KMS-11 (cell line): ENCODE measurements around the gene ZBTB24.

Experiments
- H2AFZ ChIP-seq: fragments of 200-600 bp; sonication (generic); 2 replicates; pipeline ENCODE4 v1.6.1; 2016; ENCODE audit warnings: antibody characterized with exemption, mixed run types, low read depth
- H3K27ac ChIP-seq: fragments of 200-600 bp; sonication (generic); 2 replicates; pipeline ENCODE4 v1.6.1; 2016; ENCODE audit warnings: mild to moderate bottlenecking, mixed run types
- H3K27me3 ChIP-seq: fragments of 200-600 bp; sonication (generic); 2 replicates; pipeline ENCODE4 v1.6.1; 2017; ENCODE audit warnings: mild to moderate bottlenecking, low read depth, mixed run types, moderate library complexity; ENCODE audit not compliant: insufficient read depth
- H3K36me3 ChIP-seq: fragments of 200-600 bp; sonication (generic); 2 replicates; pipeline ENCODE4 v1.6.1; 2017; ENCODE audit warnings: mild to moderate bottlenecking, mixed run types; ENCODE audit not compliant: insufficient read depth
- H3K4me1 ChIP-seq: fragments of 200-600 bp; sonication (generic); 2 replicates; pipeline ENCODE4 v1.6.1; 2016; ENCODE audit warnings: mild to moderate bottlenecking, low read depth, mixed run types; ENCODE audit not compliant: poor library complexity, severe bottlenecking
- H3K4me2 ChIP-seq: fragments of 200-600 bp; sonication (generic); 2 replicates; pipeline ENCODE4 v1.7.0; 2016; ENCODE audit warnings: mild to moderate bottlenecking, mixed run types
- H3K4me3 ChIP-seq: fragments of 200-600 bp; sonication (generic); IDR thresholded peaks from 2 replicates; pipeline ENCODE4 v1.6.1; 2017; ENCODE audit warnings: low read depth, low read length, mixed read lengths; ENCODE audit not compliant: insufficient read depth
- H3K79me2 ChIP-seq: fragments of 200-600 bp; sonication (generic); 2 replicates; pipeline ENCODE4 v1.6.1; 2016; ENCODE audit warnings: low read depth, mixed run types; ENCODE audit not compliant: insufficient read depth
- H3K9ac ChIP-seq: fragments of 200-600 bp; sonication (generic); 2 replicates; pipeline ENCODE4 v1.6.1; 2016; ENCODE audit warnings: mild to moderate bottlenecking, mixed run types
- H4K20me1 ChIP-seq: fragments of 200-600 bp; sonication (generic); 2 replicates; pipeline ENCODE4 v1.6.1; 2016; ENCODE audit warnings: mild to moderate bottlenecking, mixed run types; ENCODE audit not compliant: insufficient read depth
- CTCF ChIP-seq: fragments of 200-600 bp; sonication (generic); conservative IDR thresholded peaks from 2 replicates; pipeline ENCODE4 v1.6.1; 2017; ENCODE audit warnings: low read depth, mild to moderate bottlenecking, antibody characterized with exemption, low read length, moderate library complexity, mixed read lengths

ZBTB24 gene

GRCh38 chr6:109511832-109512231, 28.8 kb upstream of the ZBTB24 start:
- H3K79me2 ChIP-seq = no peaks in the 10 kb centered on the region
- H3K9ac ChIP-seq = no peak overlapping the region
- H2AFZ ChIP-seq = no peak overlapping the region
- peaks cover 6% of the 10 kb centered on the region for H3K4me1 ChIP-seq
- H3K4me2 ChIP-seq = no peak overlapping the region
- no peak overlapping the region for H3K4me3 ChIP-seq
- H3K27me3 ChIP-seq = no peaks in the 10 kb centered on the region
- no peaks in the 10 kb centered on the region for H4K20me1 ChIP-seq
- no peak overlapping the region for H3K27ac ChIP-seq
- TF ChIP-seq CTCF = no peak
- H3K36me3 ChIP-seq = no peaks in the 10 kb centered on the region

- Histone ChIP-seq H2AFZ (no peak overlapping the region), H3K36me3 (no peaks in the 10 kb centered on the region), H3K27ac (no peak overlapping the region), H3K79me2 (no peaks in the 10 kb centered on the region), H3K4me3 (no peak overlapping the region), H3K27me3 (no peaks in the 10 kb centered on the region), H3K9ac (no peak overlapping the region), H4K20me1 (no peaks in the 10 kb centered on the region), H3K4me1 (no peaks in the 10 kb centered on the region), H3K4me2 (no peak overlapping the region)
- no peak for TF ChIP-seq CTCF
Measured at GRCh38 chr6:109510358-109510757, 27.3 kb upstream of the ZBTB24 start.

- TF ChIP-seq CTCF = no peak
- Histone ChIP-seq H3K27ac (no peak overlapping the region), H3K27me3 (no peaks in the 10 kb centered on the region), H3K4me2 (no peak overlapping the region), H4K20me1 (no peaks in the 10 kb centered on the region), H3K4me1 (no peaks in the 10 kb centered on the region), H3K4me3 (no peak overlapping the region), H3K9ac (no peak overlapping the region), H3K79me2 (no peaks in the 10 kb centered on the region), H2AFZ (no peak overlapping the region), H3K36me3 (no peaks in the 10 kb centered on the region)
Measured at GRCh38 chr6:109508166-109508860, 25.3 kb upstream of the ZBTB24 start.

- TF ChIP-seq CTCF = no peak
- H3K27ac ChIP-seq = no peak overlapping the region
Measured at GRCh38 chr6:109507490-109508072, 24.6 kb upstream of the ZBTB24 start.

More at GRCh38 chr6:109507490-109508072, 24.6 kb upstream of the ZBTB24 start:
- H3K4me1 ChIP-seq = no peaks in the 10 kb centered on the region
- no peak overlapping the region for H3K9ac ChIP-seq
- H3K4me3 ChIP-seq = no peak overlapping the region
- H3K27me3 ChIP-seq = no peaks in the 10 kb centered on the region
- H3K4me2 ChIP-seq = no peak overlapping the region
- H3K36me3 ChIP-seq = no peaks in the 10 kb centered on the region
- no peaks in the 10 kb centered on the region for H4K20me1 ChIP-seq
- no peaks in the 10 kb centered on the region for H3K79me2 ChIP-seq
- H2AFZ ChIP-seq = no peak overlapping the region
